OCI-LY1 (cell line): ENCODE measurements around the gene SCLY.

ENCODE experiments used
- H2AFZ ChIP-seq: fragments of 200-600 bp; sonication (generic), shearing (Covaris generic); 2 replicates; pipeline ENCODE4 v1.6.0; 2014; ENCODE audit warnings: antibody characterized with exemption, mild to moderate bottlenecking, low read length
- H3F3A ChIP-seq: fragments of 200-600 bp; sonication (generic), shearing (Covaris generic); 2 replicates; pipeline ENCODE4 v1.6.0; 2014; ENCODE audit warnings: mild to moderate bottlenecking, antibody characterized with exemption, low read length, moderate library complexity; ENCODE audit not compliant: insufficient read depth
- H3K27ac ChIP-seq: fragments of 200-600 bp; sonication (generic); 2 replicates; pipeline ENCODE4 v1.5.1; 2014; ENCODE audit warnings: low read length, mixed run types, mild to moderate bottlenecking, low read depth; ENCODE audit not compliant: poor library complexity, severe bottlenecking
- H3K27me3 ChIP-seq: fragments of 200-600 bp; sonication (generic); 2 replicates; pipeline ENCODE4 v1.6.0; 2014; ENCODE audit warnings: antibody characterized with exemption, mild to moderate bottlenecking, low read length, moderate library complexity; ENCODE audit not compliant: insufficient read depth
- H3K36me3 ChIP-seq: fragments of 200-600 bp; sonication (generic); 2 replicates; pipeline ENCODE4 v1.6.1; 2014; ENCODE audit warnings: mild to moderate bottlenecking, antibody characterized with exemption, low read length, moderate library complexity, mixed read lengths; ENCODE audit not compliant: insufficient read depth
- H3K4me1 ChIP-seq: fragments of 200-600 bp; sonication (generic); 2 replicates; pipeline ENCODE4 v1.5.1; 2014; ENCODE audit warnings: mild to moderate bottlenecking, low read length, moderate library complexity; ENCODE audit not compliant: insufficient read depth, severe bottlenecking
- H3K4me2 ChIP-seq: fragments of 200-600 bp; sonication (generic), shearing (Covaris generic); 2 replicates; pipeline ENCODE4 v1.6.1; 2014; ENCODE audit warnings: low read length
- H3K4me3 ChIP-seq: fragments of 200-600 bp; sonication (generic); 2 replicates; pipeline ENCODE4 v1.5.1; 2014; ENCODE audit warnings: low read length, low read depth, mild to moderate bottlenecking, mixed read lengths; ENCODE audit not compliant: poor library complexity, severe bottlenecking
- H3K79me2 ChIP-seq: fragments of 200-600 bp; shearing (Covaris generic); 2 replicates; pipeline ENCODE4 v1.6.1; 2016; ENCODE audit warnings: mixed run types, low read length, mixed read lengths; ENCODE audit not compliant: insufficient read depth
- H3K9ac ChIP-seq: fragments of 200-600 bp; sonication (generic), shearing (Covaris generic); 2 replicates; pipeline ENCODE4 v1.6.1; 2014; ENCODE audit warnings: mild to moderate bottlenecking, low read length, mixed read lengths
- H3K9me2 ChIP-seq: fragments of 200-600 bp; sonication (generic), shearing (Covaris generic); 2 replicates; pipeline ENCODE4 v1.6.1; 2014; ENCODE audit warnings: low read depth, mild to moderate bottlenecking, low read length, mixed read lengths
- H3K9me3 ChIP-seq: fragments of 200-600 bp; shearing (Covaris generic); 2 replicates; pipeline ENCODE4 v1.6.1; 2014; ENCODE audit warnings: low read length, mixed read lengths
- H4K20me1 ChIP-seq: fragments of 200-600 bp; sonication (generic), shearing (Covaris generic); 2 replicates; pipeline ENCODE4 v1.6.0; 2016; ENCODE audit warnings: mild to moderate bottlenecking, low read length; ENCODE audit not compliant: insufficient read depth
- EZH2 ChIP-seq: fragments of 200-600 bp; sonication (generic), shearing (Covaris generic); IDR thresholded peaks from 2 replicates; pipeline ENCODE4 v1.8.0; 2017; ENCODE audit warnings: borderline replicate concordance, mixed run types, mild to moderate bottlenecking, antibody characterized with exemption, low read length, moderate library complexity, mixed read lengths
- TF ChIP-seq, protein P1 (sequence below): fragments of 200-600 bp; sonication (generic), shearing (Covaris generic); IDR thresholded peaks from 2 replicates; pipeline ENCODE4 v1.5.1; 2017; ENCODE audit warnings: mild to moderate bottlenecking, antibody characterized with exemption, low read length, moderate library complexity, mixed read lengths

SCLY gene

DNA sequence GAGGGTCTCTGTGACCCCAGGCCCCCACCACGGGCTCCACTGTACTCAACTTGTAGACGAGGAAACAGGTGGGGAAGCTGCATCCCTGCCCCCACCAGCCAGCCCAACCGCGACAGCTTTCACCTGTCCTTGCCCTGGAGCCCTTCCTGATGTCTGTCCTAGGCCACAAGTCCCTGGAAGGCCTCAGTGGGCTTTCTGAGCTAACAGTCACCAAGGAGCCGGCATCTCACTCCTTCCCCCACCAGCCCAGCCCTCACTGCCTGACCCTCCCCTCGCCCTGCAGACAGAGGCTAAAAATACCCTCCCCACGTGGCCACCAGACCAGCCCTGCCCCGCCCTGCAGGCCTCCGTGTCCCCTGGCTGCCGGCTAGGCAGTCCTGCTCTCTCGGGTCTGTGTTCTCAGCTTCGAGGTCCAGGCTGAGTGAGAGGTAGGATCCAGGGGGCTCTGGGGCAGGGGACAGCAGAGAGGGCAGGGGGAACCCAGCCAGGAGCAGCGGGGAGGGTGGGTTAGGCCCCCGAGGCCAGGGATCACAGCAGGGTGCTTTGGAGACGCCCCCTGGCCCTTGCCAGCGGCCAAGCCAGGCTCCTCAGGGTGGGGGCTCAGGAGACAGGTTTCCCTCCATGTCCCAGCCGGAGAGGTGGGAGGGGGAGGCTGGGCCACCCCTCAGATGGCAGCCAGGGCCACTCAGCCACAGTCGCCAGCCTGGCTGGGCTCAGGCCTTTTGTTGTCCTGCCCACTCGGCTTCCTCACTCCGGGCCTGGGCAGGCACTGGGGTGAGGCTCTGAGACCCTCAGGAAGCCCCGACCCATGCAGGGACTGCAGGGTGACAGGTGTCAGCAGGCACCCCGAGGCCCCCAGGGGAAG is 77.8 kb downstream of the SCLY start, which contains the start of gene KLHL30:
Gene KLHL30, plus strand, starts transcription at position 338 of the 865 bp plus-strand sequence. CDS start 2,087 bp downstream, outside the sequence.
- H2AFZ ChIP-seq = no peak within 1 kb of the TSS
- no peaks in the 10 kb centered on the region for H3F3A ChIP-seq
- H3K4me3 ChIP-seq = no peak within 1 kb of the TSS
- peaks cover 11% of the 10 kb centered on the region for H3K4me1 ChIP-seq
- H3K9me2 ChIP-seq = no peaks in the 10 kb centered on the region
- H3K79me2 ChIP-seq = no peaks in the 10 kb centered on the region
- H3K9ac ChIP-seq = no peak within 1 kb of the TSS
- H3K4me2 ChIP-seq = peak within 1 kb of the TSS; percentile 53
- H3K9me3 ChIP-seq = no peaks in the 10 kb centered on the region
- H4K20me1 ChIP-seq = no peaks in the 10 kb centered on the region
- H3K27me3 ChIP-seq = peaks cover 15% of the 10 kb centered on the region; the same call in 1 of the 2 replicates
- no peak within 1 kb of the TSS for H3K27ac ChIP-seq
- no peaks in the 10 kb centered on the region for H3K36me3 ChIP-seq
- no peak for TF ChIP-seq EZH2
- TF ChIP-seq, protein P1, sequence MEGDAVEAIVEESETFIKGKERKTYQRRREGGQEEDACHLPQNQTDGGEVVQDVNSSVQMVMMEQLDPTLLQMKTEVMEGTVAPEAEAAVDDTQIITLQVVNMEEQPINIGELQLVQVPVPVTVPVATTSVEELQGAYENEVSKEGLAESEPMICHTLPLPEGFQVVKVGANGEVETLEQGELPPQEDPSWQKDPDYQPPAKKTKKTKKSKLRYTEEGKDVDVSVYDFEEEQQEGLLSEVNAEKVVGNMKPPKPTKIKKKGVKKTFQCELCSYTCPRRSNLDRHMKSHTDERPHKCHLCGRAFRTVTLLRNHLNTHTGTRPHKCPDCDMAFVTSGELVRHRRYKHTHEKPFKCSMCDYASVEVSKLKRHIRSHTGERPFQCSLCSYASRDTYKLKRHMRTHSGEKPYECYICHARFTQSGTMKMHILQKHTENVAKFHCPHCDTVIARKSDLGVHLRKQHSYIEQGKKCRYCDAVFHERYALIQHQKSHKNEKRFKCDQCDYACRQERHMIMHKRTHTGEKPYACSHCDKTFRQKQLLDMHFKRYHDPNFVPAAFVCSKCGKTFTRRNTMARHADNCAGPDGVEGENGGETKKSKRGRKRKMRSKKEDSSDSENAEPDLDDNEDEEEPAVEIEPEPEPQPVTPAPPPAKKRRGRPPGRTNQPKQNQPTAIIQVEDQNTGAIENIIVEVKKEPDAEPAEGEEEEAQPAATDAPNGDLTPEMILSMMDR = no peak

DNA sequence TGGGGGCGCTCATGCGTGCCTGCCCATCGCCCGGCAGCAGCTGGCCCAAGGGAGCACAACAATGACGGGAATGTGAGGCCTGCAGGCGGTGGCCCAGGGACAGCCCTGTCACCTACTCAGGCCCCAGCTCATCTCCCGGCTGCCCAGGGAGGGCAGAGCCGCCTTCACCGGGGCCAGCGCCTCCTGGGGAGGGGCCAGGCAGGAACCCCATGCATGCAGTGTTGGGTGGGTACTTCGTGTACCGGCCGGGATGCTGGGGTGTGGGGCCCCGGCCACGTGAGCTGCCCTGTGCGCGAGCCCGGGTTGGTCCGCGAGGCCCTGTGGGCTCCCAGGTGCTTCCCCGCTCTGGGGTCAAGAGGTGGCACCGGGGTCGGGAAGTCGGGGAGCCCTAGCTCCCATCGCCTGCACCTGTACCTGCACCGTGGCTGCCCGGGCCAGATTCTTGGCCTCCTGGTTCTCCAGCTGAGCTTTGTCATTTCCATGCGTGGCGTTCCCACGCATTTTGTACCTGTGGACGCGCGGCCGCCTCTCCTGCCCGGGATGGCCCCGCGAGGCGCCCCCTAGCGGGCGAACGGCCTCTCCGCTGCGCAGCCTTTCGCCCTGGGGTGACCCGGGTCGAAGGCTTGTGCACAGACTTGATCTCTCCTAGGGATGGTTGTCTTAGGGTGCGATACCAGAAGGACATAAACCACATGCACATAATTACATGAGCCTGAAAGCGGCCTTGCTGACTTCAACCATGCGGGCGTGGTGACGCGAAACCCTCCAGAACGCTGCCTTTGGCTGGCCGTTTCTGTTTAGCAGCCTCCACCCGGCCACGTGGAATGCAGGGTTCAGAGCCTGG is 78.6 kb downstream of the SCLY start:
- peaks cover 11% of the 10 kb centered on the region for H3K4me1 ChIP-seq
- H3K4me3 ChIP-seq = no peak overlapping the region
- no peak overlapping the region for H3K9ac ChIP-seq

DNA sequence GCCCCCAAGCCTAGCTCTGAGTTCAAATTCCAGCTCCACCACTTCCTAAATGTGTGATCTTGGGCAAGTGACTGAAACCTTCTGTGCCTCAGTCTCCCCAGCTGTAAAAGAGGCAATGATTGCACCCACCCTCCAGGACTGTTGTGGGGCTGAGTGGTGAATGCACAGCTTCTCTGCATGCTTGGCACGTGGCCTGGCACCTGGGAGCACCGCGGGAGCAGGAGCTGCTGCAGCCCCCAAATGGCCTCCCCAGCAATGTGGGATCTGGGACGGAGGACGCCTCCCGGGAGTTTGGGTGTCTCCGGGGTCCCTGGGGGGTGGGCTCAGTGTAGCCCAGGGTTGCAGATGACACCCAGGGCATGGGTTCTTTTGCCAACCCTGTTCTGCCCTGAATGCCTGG is 79.2 kb downstream of the SCLY start:
- H3K4me3 ChIP-seq = no peak overlapping the region
- H3K79me2 ChIP-seq = no peaks in the 10 kb centered on the region
- 0 out of 2 replicates have a peak overlapping the region, but pooled peaks have one; percentile 53 for H3K4me2 ChIP-seq

More for the DNA sequence above, 78.6 kb downstream of the SCLY start:
- H3K27ac ChIP-seq = no peak overlapping the region
- no peak overlapping the region for H2AFZ ChIP-seq
- H3F3A ChIP-seq = no peaks in the 10 kb centered on the region
- no peaks in the 10 kb centered on the region for H3K36me3 ChIP-seq
- peaks cover 24% of the 10 kb centered on the region; the same call in 1 of the 2 replicates for H3K27me3 ChIP-seq
- no peaks in the 10 kb centered on the region for H4K20me1 ChIP-seq
- H3K4me2 ChIP-seq = peak overlapping the region; percentile 53
- H3K9me3 ChIP-seq = no peaks in the 10 kb centered on the region
- no peaks in the 10 kb centered on the region for H3K79me2 ChIP-seq
- H3K9me2 ChIP-seq = no peaks in the 10 kb centered on the region
- TF ChIP-seq, protein P1 = peak; percentile 97
- TF ChIP-seq EZH2 = no peak

More for the DNA sequence above, 79.2 kb downstream of the SCLY start:
- Histone ChIP-seq H4K20me1 (no peaks in the 10 kb centered on the region), H3K9ac (no peak overlapping the region), H3K9me2 (no peaks in the 10 kb centered on the region), H3K4me1 (peaks cover 11% of the 10 kb centered on the region), H3K9me3 (no peaks in the 10 kb centered on the region), H3K27ac (no peak overlapping the region), H3K27me3 (peaks cover 29% of the 10 kb centered on the region; the same call in 1 of the 2 replicates), H3F3A (no peaks in the 10 kb centered on the region), H3K36me3 (no peaks in the 10 kb centered on the region), H2AFZ (no peak overlapping the region)
- TF ChIP-seq, protein P1 = no peak
- no peak for TF ChIP-seq EZH2
